Colon (tissue), 2 donors: ENCODE measurements around the gene SPATA31D4.

Experiments
- FAIRE-seq: peaks from 2 replicates; lab custom pipeline; 2012; peaks lifted over from hg19 to GRCh38; lab: Jason Lieb, UNC
- donor health status: control.
- donor health status: control.

Gene SPATA31D4

GRCh38 chr9:81964218-81965171 is 36.3 kb downstream of the SPATA31D4 start:
- no peak for FAIRE-seq

GRCh38 chr9:81968026-81968425 is 39.8 kb downstream of the SPATA31D4 start:
- FAIRE-seq = no peak

- no peak for FAIRE-seq
Observed at GRCh38 chr9:81969971-81970370, 41.7 kb downstream of the SPATA31D4 start.

- FAIRE-seq = no peak
Observed at GRCh38 chr9:81971727-81972126, 43.5 kb downstream of the SPATA31D4 start.

GRCh38 chr9:81974764-81975163 is 46.5 kb downstream of the SPATA31D4 start:
- FAIRE-seq = no peak

GRCh38 chr9:81976351-81976750 is 48.1 kb downstream of the SPATA31D4 start:
- no peak for FAIRE-seq

GRCh38 chr9:81979196-81979595 is 51.0 kb downstream of the SPATA31D4 start:
- no peak for FAIRE-seq

GRCh38 chr9:81980568-81980967 is 52.3 kb downstream of the SPATA31D4 start:
- FAIRE-seq = no peak

GRCh38 chr9:81981883-81982282 is 53.7 kb downstream of the SPATA31D4 start:
- no peak for FAIRE-seq
